Gastroesophageal sphincter (tissue), 3 donors: ENCODE data around the gene HEATR5B.
"Not testable (repeated sequence)": the region's sequence is repeated elsewhere in the genome, so short reads cannot be mapped to it uniquely, and the experiment has no call there.

Experiments used
- CTCF ChIP-seq, 4 experiments: fragments of 200-600 bp in 2 of 4; fragments of 450-650 bp in 2 of 4; sonication (generic) in 1 of 4; IDR thresholded peaks; one replicate each; pipeline ENCODE4 v1.5.1; 2017 to 2019; ENCODE audit warnings: antibody characterized with exemption in 4 of 4, mild to moderate bottlenecking in 2 of 4, moderate library complexity in 2 of 4
- POLR2A ChIP-seq, 2 donors: fragments of 450-650 bp; IDR thresholded peaks; one replicate each; pipeline ENCODE4 v1.6.1; 2017; ENCODE audit warnings: antibody characterized with exemption in 2 of 2, mild to moderate bottlenecking in 2 of 2, moderate library complexity in 1 of 2
- POLR2AphosphoS5 ChIP-seq: sonication (generic); formaldehyde crosslinking; IDR thresholded peaks from one replicate; pipeline ENCODE4 v1.6.1; 2017; ENCODE audit warnings: antibody characterized with exemption

DNA sequence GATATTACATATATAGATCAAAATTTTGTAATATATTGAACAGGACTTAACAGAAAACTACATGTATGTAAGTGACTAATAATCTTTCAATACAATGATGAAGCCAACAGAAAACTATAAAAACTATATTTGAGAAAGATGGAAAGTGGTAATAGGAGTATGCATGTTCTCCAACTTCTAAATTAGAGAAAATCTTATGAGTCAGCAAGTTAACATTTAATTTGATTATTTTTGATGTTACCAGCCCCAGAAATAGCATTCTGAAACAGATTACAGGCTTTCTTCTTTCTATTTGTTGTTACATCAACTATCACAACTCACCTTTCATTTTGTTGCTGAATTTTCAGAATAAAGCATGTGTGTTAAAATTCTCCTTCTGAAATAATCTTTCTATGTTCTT is 147.6 kb downstream of the HEATR5B start:
- TF ChIP-seq CTCF (IDR thresholded peaks at IDR 0.05); POLR2AphosphoS5; POLR2A (IDR thresholded peaks at IDR 0.05): not testable (repeated sequence)
